GM12891 (cell line): ENCODE measurements around the gene LTA4H.

ENCODE experiments used
- DNase-seq: peaks from one replicate; pipeline ENCODE4 v3.0.0; 2011; ENCODE audit warnings: low spot score; ENCODE audit not compliant: insufficient read length
- FAIRE-seq: peaks from 2 replicates; lab custom pipeline; 2011; peaks lifted over from hg19 to GRCh38; lab: Jason Lieb, UNC
- PAX5 ChIP-seq: IDR thresholded peaks from 2 replicates; pipeline ENCODE4 v1.6.1; 2011; ENCODE audit warnings: low read length, moderate library complexity, mild to moderate bottlenecking; ENCODE audit not compliant: insufficient read depth, severe bottlenecking
- POLR2A ChIP-seq: IDR thresholded peaks from 2 replicates; pipeline ENCODE4 v1.6.1; 2011; ENCODE audit warnings: low read depth, low read length, control low read depth
- POLR2AphosphoS5 ChIP-seq: IDR thresholded peaks from 2 replicates; pipeline ENCODE4 v1.6.1; 2011; ENCODE audit warnings: low read depth, low read length, control low read depth
- POU2F2 ChIP-seq: IDR thresholded peaks from 2 replicates; pipeline ENCODE4 v1.6.1; 2011; ENCODE audit warnings: low read depth, mild to moderate bottlenecking, control low read depth, low read length, moderate library complexity
- SPI1 ChIP-seq: IDR thresholded peaks from 2 replicates; pipeline ENCODE4 v1.6.1; 2011; ENCODE audit warnings: low read depth, low read length, control low read depth
- TAF1 ChIP-seq: IDR thresholded peaks from 2 replicates; pipeline ENCODE4 v1.6.1; 2011; ENCODE audit warnings: low read depth, low read length, control low read depth

LTA4H gene

GRCh38 chr12:96036765-96037455 is 1.5 kb upstream of the LTA4H start:
- DNase-seq: no peak

GRCh38 chr12:96034621-96035282 is 635 bp downstream of the LTA4H start:
- FAIRE-seq (no peak), DNase-seq (no peak)

More at GRCh38 chr12:96036765-96037455, 1.5 kb upstream of the LTA4H start:
- TF ChIP-seq TAF1: no peak
- TF ChIP-seq POLR2A: no peak
- no peak for TF ChIP-seq PAX5
- TF ChIP-seq POU2F2: no peak
- no peak for TF ChIP-seq POLR2AphosphoS5
- TF ChIP-seq SPI1: no peak
- no peak for FAIRE-seq

GRCh38 chr12:96033549-96034389 is 1.6 kb downstream of the LTA4H start:
- FAIRE-seq (no peak), DNase-seq (no peak)
- no peak for TF ChIP-seq POLR2A
- TF ChIP-seq POLR2AphosphoS5: no peak

More at GRCh38 chr12:96034621-96035282, 635 bp downstream of the LTA4H start:
- TF ChIP-seq POU2F2 (no peak), POLR2AphosphoS5 (no peak), TAF1 (no peak), PAX5 (no peak), SPI1 (no peak), POLR2A (no peak)

GRCh38 chr12:96029826-96030225 is 5.6 kb downstream of the LTA4H start:
- TF ChIP-seq POU2F2: no peak
- no peak for TF ChIP-seq POLR2A
- TF ChIP-seq TAF1: no peak
- TF ChIP-seq PAX5: no peak
- TF ChIP-seq POLR2AphosphoS5: no peak
- DNase-seq: no peak
- FAIRE-seq: no peak

- no peak for FAIRE-seq
- no peak for TF ChIP-seq POLR2AphosphoS5
- TF ChIP-seq POLR2A: no peak
- no peak for TF ChIP-seq SPI1
- TF ChIP-seq PAX5: no peak
- no peak for TF ChIP-seq TAF1
- TF ChIP-seq POU2F2: no peak
- DNase-seq: no peak
Measured at GRCh38 chr12:96028538-96028937, 6.8 kb downstream of the LTA4H start.

- DNase-seq (no peak), FAIRE-seq (no peak)
- no peak for TF ChIP-seq POU2F2
- TF ChIP-seq PAX5: no peak
- no peak for TF ChIP-seq POLR2A
- TF ChIP-seq POLR2AphosphoS5: no peak
- TF ChIP-seq TAF1: no peak
- no peak for TF ChIP-seq SPI1
Measured at GRCh38 chr12:96026331-96026730, 9.1 kb downstream of the LTA4H start.

- DNase-seq: no peak
- TF ChIP-seq SPI1: no peak
- no peak for TF ChIP-seq POLR2A
- TF ChIP-seq POLR2AphosphoS5: no peak
- TF ChIP-seq PAX5: no peak
- TF ChIP-seq TAF1: no peak
- FAIRE-seq: no peak
Measured at GRCh38 chr12:96025518-96025917, 9.9 kb downstream of the LTA4H start.

GRCh38 chr12:96020314-96021003 is 14.9 kb downstream of the LTA4H start:
- DNase-seq (no peak), FAIRE-seq (peak; percentile 45)

More at GRCh38 chr12:96020314-96021003, 14.9 kb downstream of the LTA4H start:
- TF ChIP-seq SPI1 (peak; percentile 98), POU2F2 (no peak), PAX5 (no peak), POLR2A (no peak)
